Esophagus muscularis mucosa (tissue), 4 donors: Measurements from ENCODE around the gene TRIM29.

ENCODE experiments used
- EP300 ChIP-seq: sonication (generic); formaldehyde crosslinking; IDR thresholded peaks from one replicate; pipeline ENCODE4 v1.6.1; 2017; ENCODE audit warnings: antibody characterized with exemption
- POLR2AphosphoS5 ChIP-seq, 2 donors: sonication (generic); formaldehyde crosslinking; IDR thresholded peaks; one replicate each; pipeline ENCODE4 v1.6.1; 2017; ENCODE audit warnings: antibody characterized with exemption in 2 of 2
- TF ChIP-seq, protein P1 (sequence below), 3 experiments: fragments of 200-600 bp in 2 of 3; fragments of 450-650 bp in 1 of 3; sonication (generic) in 2 of 3; IDR thresholded peaks; one replicate each; pipeline ENCODE4 v1.5.1; 2017 to 2019; ENCODE audit warnings: antibody characterized with exemption in 3 of 3, mild to moderate bottlenecking in 2 of 3, moderate library complexity in 1 of 3

DNA sequence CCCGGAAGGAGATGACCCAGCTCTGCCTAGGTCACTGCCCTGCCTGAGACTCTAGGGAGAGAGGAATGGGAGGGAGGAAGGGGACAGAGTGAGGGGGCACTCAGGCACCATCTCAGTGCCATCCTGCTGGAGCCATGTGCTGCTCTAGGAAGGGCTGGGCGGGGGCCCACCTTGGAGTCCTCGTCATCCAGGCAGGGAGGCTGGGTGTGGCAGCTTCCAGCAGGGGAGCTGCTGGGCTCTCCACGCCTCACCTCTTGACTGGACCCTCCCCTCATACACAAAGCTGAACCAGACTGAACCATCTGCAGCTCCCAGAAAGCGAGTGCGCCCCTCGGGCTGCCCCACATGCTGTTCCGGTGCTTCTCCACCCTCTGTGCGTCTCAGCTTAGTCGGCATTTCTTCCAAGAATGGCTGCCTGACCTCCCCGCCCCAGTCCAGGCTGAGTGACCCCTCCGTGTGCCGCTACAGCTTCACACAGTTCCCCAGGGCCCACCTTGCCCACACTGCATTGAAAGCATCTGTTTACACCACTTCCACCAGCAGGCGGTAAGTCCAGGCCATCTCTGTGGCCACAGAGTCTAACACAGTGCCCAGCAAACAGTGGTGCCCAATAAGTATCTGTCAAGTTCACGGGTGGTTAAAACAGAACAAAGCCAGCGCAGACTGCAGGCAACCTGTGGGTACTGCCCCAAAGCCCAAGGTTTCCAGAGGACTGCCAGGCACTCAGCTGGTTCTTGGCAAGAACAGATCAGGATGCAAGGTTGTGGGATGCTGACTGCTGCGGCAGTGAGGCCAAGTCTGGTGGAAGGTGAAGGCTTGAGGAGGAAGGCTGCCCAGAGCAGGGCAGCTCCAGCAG, 9.4 kb upstream of the TRIM29 start:
- TF ChIP-seq, protein P1, sequence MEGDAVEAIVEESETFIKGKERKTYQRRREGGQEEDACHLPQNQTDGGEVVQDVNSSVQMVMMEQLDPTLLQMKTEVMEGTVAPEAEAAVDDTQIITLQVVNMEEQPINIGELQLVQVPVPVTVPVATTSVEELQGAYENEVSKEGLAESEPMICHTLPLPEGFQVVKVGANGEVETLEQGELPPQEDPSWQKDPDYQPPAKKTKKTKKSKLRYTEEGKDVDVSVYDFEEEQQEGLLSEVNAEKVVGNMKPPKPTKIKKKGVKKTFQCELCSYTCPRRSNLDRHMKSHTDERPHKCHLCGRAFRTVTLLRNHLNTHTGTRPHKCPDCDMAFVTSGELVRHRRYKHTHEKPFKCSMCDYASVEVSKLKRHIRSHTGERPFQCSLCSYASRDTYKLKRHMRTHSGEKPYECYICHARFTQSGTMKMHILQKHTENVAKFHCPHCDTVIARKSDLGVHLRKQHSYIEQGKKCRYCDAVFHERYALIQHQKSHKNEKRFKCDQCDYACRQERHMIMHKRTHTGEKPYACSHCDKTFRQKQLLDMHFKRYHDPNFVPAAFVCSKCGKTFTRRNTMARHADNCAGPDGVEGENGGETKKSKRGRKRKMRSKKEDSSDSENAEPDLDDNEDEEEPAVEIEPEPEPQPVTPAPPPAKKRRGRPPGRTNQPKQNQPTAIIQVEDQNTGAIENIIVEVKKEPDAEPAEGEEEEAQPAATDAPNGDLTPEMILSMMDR (IDR thresholded peaks at IDR 0.05) = no peak
- TF ChIP-seq POLR2AphosphoS5 (IDR thresholded peaks at IDR 0.05) (no peak), EP300 (no peak)
